ENCODE measurements around the gene GIPC1.
"Not testable (repeated sequence)": the region's sequence is repeated elsewhere in the genome, so short reads cannot be mapped to it uniquely, and the experiment has no call there.

The GIPC1 gene

DNA sequence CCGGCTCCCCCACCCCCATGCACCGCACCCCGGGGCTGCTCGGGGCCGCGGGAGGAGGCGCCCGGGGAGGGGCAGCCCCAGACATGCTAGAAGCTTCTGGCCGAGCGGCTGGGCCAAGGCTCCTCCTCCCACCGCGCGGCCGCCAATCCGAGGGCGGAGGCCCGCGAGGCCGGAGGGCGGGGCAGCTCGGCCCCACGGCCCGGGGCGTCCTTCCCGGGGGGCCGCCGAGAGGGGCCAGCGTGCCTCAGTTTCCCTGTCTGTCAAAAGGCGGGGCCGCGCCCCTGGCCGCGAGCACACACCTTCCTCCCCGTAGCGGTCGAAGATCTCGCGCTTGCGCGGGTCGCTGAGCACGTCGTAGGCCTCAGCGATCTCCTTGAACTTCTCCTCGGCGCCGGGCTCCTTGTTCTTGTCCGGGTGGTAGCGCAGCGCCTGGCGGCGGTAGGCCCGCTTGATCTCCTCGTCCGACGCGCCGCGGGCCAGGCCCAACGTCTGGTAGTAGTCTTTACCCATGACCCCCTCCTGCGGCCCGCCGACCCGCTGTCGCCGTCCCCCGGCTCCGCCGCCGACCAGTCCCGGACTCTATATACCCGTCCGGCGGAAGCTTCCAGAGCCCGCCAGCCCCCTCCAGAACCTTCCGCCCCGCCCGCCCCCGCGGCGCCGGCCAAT lies 22.0 kb upstream of the GIPC1 start, which contains the start of gene DNAJB1:
Gene DNAJB1, minus strand, starts transcription at position 558 of the 666 bp plus-strand sequence. Its CDS starts 48 bp downstream, at position 510.
- DNase-seq, result peak; percentile 30

GRCh38 chr19:14517446-14517839 lies 21.5 kb upstream of the GIPC1 start:
- DNase-seq, result no peak

DNA sequence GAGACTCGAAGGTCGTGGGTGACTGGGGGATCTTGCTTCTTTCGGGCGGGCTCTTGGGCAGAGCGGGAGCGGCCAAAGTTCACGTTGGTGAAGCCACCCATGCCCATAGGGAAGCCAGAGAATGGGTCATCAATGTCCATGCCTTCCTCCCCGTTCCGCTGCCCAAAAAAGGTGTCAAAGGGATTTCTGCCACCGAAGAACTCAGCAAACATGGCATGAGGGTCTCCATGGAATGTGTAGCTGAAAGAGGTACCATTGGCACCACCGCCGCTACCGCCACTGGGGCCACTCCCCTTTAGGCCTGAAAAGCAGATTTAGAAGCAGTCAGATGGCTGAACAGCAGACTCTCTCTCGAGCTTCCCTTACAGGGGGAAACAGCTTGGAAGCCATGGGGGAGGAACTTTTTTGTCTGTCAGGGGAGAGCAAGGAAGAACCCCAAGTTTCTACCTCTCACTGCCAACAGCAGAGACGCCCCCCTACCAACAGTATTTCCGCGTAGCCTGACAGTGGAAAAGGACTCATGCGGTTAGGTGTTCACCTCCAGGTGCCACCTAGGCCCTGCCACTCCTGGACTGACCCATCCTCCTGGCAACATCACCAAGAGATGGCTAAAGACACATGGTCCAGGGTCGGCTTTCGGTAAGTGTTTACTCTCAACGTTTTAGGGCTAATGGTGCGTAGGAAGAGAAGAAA lies 21.0 kb upstream of the GIPC1 start:
- DNase-seq, result no peak

- no peak for DNase-seq
Observed at GRCh38 chr19:14516048-14516534, 20.2 kb upstream of the GIPC1 start.

GRCh38 chr19:14515501-14516047 lies 19.6 kb upstream of the GIPC1 start:
- DNase-seq, result no peak

- DNase-seq, result peak; percentile 57
Observed at GRCh38 chr19:14514215-14514863, 18.4 kb upstream of the GIPC1 start.

GRCh38 chr19:14512406-14512961 lies 16.6 kb upstream of the GIPC1 start:
- no peak for DNase-seq

DNA sequence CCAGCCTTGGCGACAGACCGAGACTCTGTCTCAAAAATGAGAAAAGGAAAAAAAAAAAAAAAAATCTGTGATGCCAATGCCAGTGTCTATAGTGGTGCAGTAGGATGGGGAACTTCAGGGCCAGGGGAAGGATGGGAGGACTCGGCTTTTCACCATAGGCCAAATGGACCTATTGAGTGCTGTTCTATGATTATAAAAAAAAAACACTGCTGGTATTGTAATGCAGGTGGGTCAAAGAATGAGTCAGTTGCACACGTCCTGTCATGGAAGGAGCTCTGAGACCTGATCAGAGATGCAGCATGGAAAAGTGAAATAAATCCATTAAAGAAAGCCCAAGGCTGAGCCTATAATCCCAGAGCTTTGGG lies 15.3 kb upstream of the GIPC1 start:
- no peak for DNase-seq

- DNase-seq, result no peak
Observed at GRCh38 chr19:14510311-14511228, 14.6 kb upstream of the GIPC1 start.

DNA sequence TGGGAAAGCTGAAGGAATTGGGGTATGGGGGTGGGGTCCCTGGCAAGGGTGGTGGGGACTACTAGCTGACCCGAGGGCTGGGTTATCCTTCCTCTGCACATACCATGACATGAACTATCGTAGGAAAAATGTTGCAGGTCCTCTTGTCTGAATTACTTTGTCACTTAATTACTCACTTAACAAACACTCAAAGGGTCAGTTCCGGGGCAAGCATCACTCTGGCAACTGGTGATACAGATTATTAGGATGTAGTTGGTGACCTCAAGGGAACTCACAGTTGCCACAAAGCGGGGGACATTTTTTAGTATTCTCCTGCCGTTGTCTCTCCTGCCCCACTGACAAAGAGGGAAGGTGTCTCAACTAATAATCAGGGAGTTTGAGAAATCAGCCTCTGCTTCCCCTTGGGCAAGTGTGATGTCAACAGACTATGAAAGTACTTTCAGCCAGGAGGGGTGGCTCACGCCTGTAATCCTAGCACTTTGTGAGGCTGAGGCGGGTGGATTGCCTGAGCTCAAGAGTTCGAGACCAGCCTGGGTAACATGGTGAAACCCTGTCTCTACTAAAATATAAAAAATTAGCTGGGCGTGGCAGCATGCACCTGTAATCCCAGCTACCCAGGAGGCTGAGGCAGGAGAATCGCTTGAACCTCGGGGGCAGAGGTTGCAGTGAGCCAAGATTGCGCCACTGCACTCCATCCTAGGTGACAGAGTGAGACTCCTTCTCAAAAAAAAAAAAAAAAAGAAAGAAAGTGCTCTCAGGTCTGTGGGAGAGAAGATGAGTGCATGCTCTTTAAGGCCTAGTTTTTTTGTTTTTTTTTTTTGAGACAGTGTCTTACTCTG lies 12.0 kb upstream of the GIPC1 start:
- DNase-seq, result no peak

DNA sequence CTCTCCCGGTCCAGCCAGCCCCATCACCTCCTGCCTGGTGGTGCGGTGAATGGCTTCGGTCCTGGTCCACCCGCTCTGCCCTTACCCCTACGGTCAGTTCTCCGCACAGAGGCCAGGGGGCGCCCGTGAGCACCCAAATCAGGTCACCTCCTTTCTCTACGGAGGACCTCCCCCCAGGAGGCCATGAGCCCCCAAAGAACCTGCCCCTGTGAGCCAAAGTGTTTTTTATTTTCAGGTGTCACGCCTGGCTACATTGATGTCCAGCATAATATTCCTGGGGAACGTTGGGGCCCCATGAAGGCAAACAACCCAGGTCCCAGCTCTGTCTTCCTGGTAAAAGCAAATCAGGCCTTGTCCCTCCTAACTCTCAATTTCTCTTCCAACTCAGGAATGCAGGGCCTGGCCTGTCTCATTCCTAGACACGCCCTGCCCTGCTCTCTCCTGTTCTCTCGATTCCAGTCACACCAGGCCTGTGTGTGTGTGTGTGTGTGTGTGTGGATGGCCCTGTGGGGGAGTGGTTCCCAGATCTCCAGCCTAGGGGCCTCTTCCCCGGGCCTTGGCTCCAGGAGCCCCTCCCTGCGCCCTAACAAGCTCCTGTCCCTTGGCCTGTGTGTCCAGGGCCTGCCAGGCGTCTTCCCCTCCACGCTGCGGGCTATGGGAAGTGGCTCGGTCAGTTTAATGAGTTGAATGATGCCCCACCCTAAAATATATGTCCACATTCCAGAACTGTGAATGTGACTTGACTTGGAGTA lies 9.7 kb upstream of the GIPC1 start:
- DNase-seq, result no peak

DNA sequence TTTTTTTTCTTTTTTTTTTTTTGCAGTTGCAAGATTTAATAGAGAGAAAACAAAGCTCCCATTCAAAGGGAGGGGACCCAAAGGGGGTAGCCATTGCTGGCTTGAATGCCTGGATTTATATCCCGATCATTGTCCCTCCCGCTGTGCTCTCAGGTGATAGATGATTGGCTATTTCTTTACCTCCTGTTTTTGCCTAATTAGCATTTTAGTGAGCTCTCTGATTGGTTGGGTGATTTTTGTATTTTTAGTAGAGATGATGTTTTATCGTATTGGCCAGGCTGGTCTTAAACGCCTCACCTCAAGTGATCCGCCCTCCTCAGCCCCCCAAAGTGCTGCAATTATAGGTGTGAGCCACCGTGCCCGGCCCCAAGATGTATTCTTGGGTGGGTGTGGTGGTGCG lies 8.6 kb upstream of the GIPC1 start:
- not testable (repeated sequence) for DNase-seq

GRCh38 chr19:14503285-14503684 lies 7.4 kb upstream of the GIPC1 start:
- no peak for DNase-seq

DNA sequence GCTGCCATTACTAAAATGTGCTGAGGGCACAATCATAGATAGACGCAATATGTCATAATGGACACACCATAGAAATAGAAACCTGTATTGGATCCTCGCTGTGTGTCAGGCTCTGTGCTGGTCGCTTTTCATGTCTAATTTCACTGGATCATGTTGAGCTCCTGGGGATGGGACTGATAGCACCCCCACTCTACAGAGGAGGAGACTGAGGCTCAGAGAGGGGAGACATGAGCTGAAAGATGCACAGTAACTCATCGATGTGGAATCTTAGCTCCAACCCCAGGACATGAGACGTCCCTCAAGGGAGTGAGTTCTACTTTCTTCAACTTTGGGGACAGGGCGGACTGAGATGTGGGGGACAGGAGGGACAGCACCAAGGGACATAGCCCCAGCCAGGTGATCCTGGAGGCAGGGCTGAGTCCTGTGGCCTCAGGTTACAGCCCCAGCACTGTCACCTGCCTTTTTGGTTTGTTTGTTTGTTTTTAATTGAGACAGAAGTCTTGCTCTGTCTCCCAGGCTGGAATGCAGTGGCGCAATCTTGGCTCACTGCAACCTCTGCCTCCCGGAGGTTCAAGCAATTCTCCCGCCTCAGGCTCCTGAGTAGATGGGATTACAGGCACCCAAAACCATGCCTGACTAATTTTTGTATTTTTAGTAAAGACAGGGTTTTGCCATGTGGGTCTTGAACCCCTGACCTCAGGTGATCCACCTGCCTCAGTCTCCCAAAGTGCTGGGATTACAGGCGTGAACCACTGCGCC lies 6.6 kb upstream of the GIPC1 start:
- DNase-seq, result no peak

DNA sequence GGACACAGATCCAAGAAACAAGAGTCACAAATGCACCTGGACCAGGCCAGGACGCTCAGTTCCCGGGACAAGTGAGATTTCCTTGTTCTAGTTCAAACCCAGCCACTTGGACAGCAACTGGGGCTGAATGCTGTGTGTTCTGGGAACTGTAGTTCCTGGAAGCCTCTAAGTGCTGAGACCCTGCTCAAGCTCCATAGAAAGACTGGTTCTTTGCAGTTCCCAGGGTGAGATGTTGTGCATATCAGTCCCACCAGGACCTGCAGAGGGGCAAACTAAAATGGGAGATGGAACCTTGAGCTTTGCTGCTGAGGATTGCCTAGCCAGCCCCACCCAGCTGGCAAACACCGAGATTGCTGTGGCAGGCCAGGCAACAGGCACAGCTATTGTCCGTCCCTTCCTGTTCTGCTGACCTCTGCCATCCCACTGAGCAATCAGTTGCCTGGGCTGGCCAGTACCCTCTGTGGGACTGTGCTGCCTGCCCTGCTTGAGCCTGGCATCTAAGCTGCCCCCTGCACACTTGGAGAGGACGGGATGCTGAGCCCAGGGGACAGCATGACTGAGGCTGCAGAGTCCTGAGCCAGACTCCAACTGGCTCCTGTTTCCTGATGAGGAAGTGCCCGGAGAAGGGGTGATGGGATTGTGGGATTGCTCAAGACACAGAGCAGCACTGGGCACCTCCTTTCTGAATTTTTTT lies 1.4 kb upstream of the GIPC1 start:
- DNase-seq, result no peak

GRCh38 chr19:14496834-14497227 lies 904 bp upstream of the GIPC1 start:
- DNase-seq, result peak; percentile 13

GRCh38 chr19:14495672-14496028 lies 277 bp downstream of the GIPC1 start:
- no peak for DNase-seq

- no peak for DNase-seq
Observed at GRCh38 chr19:14494910-14495671, 836 bp downstream of the GIPC1 start.
